Spleen (tissue), 11 donors: ENCODE measurements around the gene OMP. TPM values are rescaled to one million over a fixed set of nuclear protein-coding genes. Genes with fewer than 3 reads are reported as not detected.

Experiments used
- DNase-seq: peaks from one replicate; pipeline ENCODE4 v3.0.0-alpha.2; 2020
- H3K27ac ChIP-seq, 8 donors: fragments of 200-600 bp; sonication (generic) in 7 of 8; 1 replicate in 4 of 8; 2 replicates in 4 of 8; pipeline versions ENCODE4 v1.5.0 to v1.8.0; 2016 to 2021; ENCODE audit warnings: inconsistent platforms in 4 of 8, mild to moderate bottlenecking in 4 of 8, moderate library complexity in 1 of 8
- H3K27me3 ChIP-seq, 7 donors: fragments of 200-600 bp; sonication (generic) in 6 of 7; replicated peaks in 1 of 7; 1 replicate in 4 of 7; 2 replicates in 3 of 7; pipeline versions ENCODE4 v1.5.0 to v1.8.0; 2016 to 2021; ENCODE audit warnings: inconsistent platforms in 3 of 7, mild to moderate bottlenecking in 1 of 7
- H3K36me3 ChIP-seq, 6 donors: fragments of 200-600 bp; sonication (generic) in 5 of 6; 1 replicate in 4 of 6; 2 replicates in 2 of 6; pipeline versions ENCODE4 v1.5.0 to v1.8.0; 2016 to 2021; ENCODE audit warnings: inconsistent platforms in 2 of 6
- H3K4me1 ChIP-seq, 6 donors: fragments of 200-600 bp; sonication (generic) in 5 of 6; 1 replicate in 3 of 6; 2 replicates in 3 of 6; pipeline versions ENCODE4 v1.5.0 to v1.8.0; 2016 to 2021; ENCODE audit warnings: inconsistent platforms in 3 of 6
- H3K4me3 ChIP-seq, 8 donors: fragments of 200-600 bp; sonication (generic) in 7 of 8; 1 replicate in 4 of 8; 2 replicates in 4 of 8; pipeline versions ENCODE4 v1.5.0 to v1.8.0; 2016 to 2021; ENCODE audit warnings: inconsistent platforms in 4 of 8, mild to moderate bottlenecking in 4 of 8, moderate library complexity in 2 of 8
- H3K9me3 ChIP-seq, 8 donors: fragments of 200-600 bp; sonication (generic) in 7 of 8; 1 replicate in 4 of 8; 2 replicates in 4 of 8; pipeline versions ENCODE4 v1.5.0 to v1.8.0; 2016 to 2021; ENCODE audit warnings: inconsistent platforms in 4 of 8
- CTCF ChIP-seq, 11 experiments: fragments of 200-600 bp in 7 of 11; fragments of 450-650 bp in 4 of 11; sonication (generic) in 4 of 11; IDR thresholded peaks in 8 of 11; conservative IDR thresholded peaks in 3 of 11; 1 replicate in 7 of 11; 2 replicates in 4 of 11; pipeline versions ENCODE4 v1.4.0 to v1.8.0; 2016 to 2021; ENCODE audit warnings: antibody characterized with exemption in 11 of 11, inconsistent platforms in 4 of 11, mild to moderate bottlenecking in 1 of 11
- POLR2A ChIP-seq, 3 donors: fragments of 450-650 bp; IDR thresholded peaks; one replicate each; pipeline ENCODE4 v1.5.1; 2017; ENCODE audit warnings: antibody characterized with exemption in 3 of 3, mild to moderate bottlenecking in 1 of 3
- POLR2AphosphoS5 ChIP-seq, 3 donors: sonication (generic); formaldehyde crosslinking; IDR thresholded peaks; one replicate each; pipeline ENCODE4 v1.5.1; 2017; ENCODE audit warnings: antibody characterized with exemption in 3 of 3
- WGBS, 5 donors: extraction: QIAGEN DNeasy Blood & Tissue Kit in 3 of 5; methylation state at CpG; one replicate each; pipeline versions ENCODE4 v1.1.5 to v1.1.7; 2013 to 2018; 5-methylcytosine and 5-hydroxymethylcytosine counted together
- intact Hi-C: fragments of 100-400 bp; cut with DNase I; formaldehyde crosslinking; loops from one replicate; pipeline ENCODE4 v1.15.0; 2023; ENCODE audit warnings: low total_unique reads
- polyA plus RNA-seq, 3 donors: library from polyadenylated mRNA; stranded (reverse); fragments of 200-250 nt; gene quantifications; one replicate each; pipeline ENCODE4 v1.2.1, GENCODE V29; 2013
- total RNA-seq, 7 donors: library from RNA; depleted of rRNA in 3 of 7; stranded (reverse); fragments of >200 nt in 3 of 7; fragmentation: NEBNext Ultra II Directional in 4 of 7; extraction: Animal tissue kit (Norgen Biotek cat#: 25700) in 4 of 7; gene quantifications; one replicate each; pipeline versions ENCODE4 v1.1.0 to v1.2.1, GENCODE V29; 2016 to 2021
- donor health status: healthy with polysubstance abuse.
- donor health status: DM: no; HTN: no; CAD: no; lungs with moderate emphysema.
- donor health status: DM: no; HTN: no; CAD: no.
- donor health status: Bipolar disorder and iron deficiency.
- donor health status: healthy.
- donor health status: DM: no; HTN: no; CAD: no.
- donor health status: DM: yes; HTN: yes; CAD: no.

Gene OMP
- total and polyA plus RNA-seq, 10 donors: 0.51 to 0.64 TPM; not detected in 8

- TF ChIP-seq CTCF (IDR thresholded peaks at IDR 0.05 in 8 of 11, conservative IDR thresholded peaks at IDR 0.05 in 3 of 11) (no peak), POLR2AphosphoS5 (IDR thresholded peaks at IDR 0.05) (no peak), POLR2A (IDR thresholded peaks at IDR 0.05) (no peak)
- Histone ChIP-seq H3K4me1 (peaks cover 0 to 12% (median 0%) of the 10 kb centered on the region in 6 donors), H3K9me3 (no peaks in the 10 kb centered on the region), H3K36me3 (no peaks in the 10 kb centered on the region), H3K27ac (no peak overlapping the region), H3K4me3 (no peak overlapping the region), H3K27me3 (no peaks in the 10 kb centered on the region)
- WGBS, 5 donors: 61 to 74% (median 69%) methylated on average over 9 to 11 of the region's 11 CpGs
- DNase-seq: no peak
- intact Hi-C loops: no loop called here
These were observed 6.8 kb downstream of the OMP start for GRCh38 chr11:77109236-77110019.

- DNase-seq: no peak
- H3K27me3 ChIP-seq: no peaks in the 10 kb centered on the region
- intact Hi-C loops: no loop called here
- H3K4me3 ChIP-seq: no peak overlapping the region
- no peaks in the 10 kb centered on the region for H3K36me3 ChIP-seq
- H3K9me3 ChIP-seq: no peaks in the 10 kb centered on the region
- peaks cover 0 to 12% (median 0%) of the 10 kb centered on the region in 6 donors for H3K4me1 ChIP-seq
- no peak for TF ChIP-seq POLR2A (IDR thresholded peaks at IDR 0.05)
- no peak for TF ChIP-seq CTCF (IDR thresholded peaks at IDR 0.05 in 8 of 11, conservative IDR thresholded peaks at IDR 0.05 in 3 of 11)
- TF ChIP-seq POLR2AphosphoS5 (IDR thresholded peaks at IDR 0.05): no peak
- 82 to 100% (median 89%) methylated on average over 2 to 6 of the region's 6 CpGs for WGBS, 5 donors
- H3K27ac ChIP-seq: no peak overlapping the region
These were observed 8.2 kb downstream of the OMP start for GRCh38 chr11:77110836-77111235.

GRCh38 chr11:77111277-77111676 lies 8.6 kb downstream of the OMP start:
- Histone ChIP-seq H3K9me3 (no peaks in the 10 kb centered on the region), H3K4me1 (peaks cover 0 to 12% (median 0%) of the 10 kb centered on the region in 6 donors), H3K27ac (no peak overlapping the region), H3K36me3 (no peaks in the 10 kb centered on the region), H3K4me3 (no peak overlapping the region), H3K27me3 (no peaks in the 10 kb centered on the region)
- intact Hi-C loops: no loop called here
- no peak for DNase-seq
- TF ChIP-seq CTCF (IDR thresholded peaks at IDR 0.05 in 8 of 11, conservative IDR thresholded peaks at IDR 0.05 in 3 of 11) (no peak), POLR2A (IDR thresholded peaks at IDR 0.05) (no peak), POLR2AphosphoS5 (IDR thresholded peaks at IDR 0.05) (no peak)
- 83 to 98% (median 87%) methylated on average over 3 of the region's 3 CpGs for WGBS, 5 donors

GRCh38 chr11:77111946-77112345 lies 9.3 kb downstream of the OMP start:
- H3K9me3 ChIP-seq: no peaks in the 10 kb centered on the region
- no peaks in the 10 kb centered on the region for H3K27me3 ChIP-seq
- no peak for TF ChIP-seq POLR2AphosphoS5 (IDR thresholded peaks at IDR 0.05)
- TF ChIP-seq POLR2A (IDR thresholded peaks at IDR 0.05): no peak
- no peak for TF ChIP-seq CTCF (IDR thresholded peaks at IDR 0.05 in 8 of 11, conservative IDR thresholded peaks at IDR 0.05 in 3 of 11)
- H3K4me3 ChIP-seq: no peak overlapping the region
- H3K27ac ChIP-seq: no peak overlapping the region
- peaks cover 0 to 12% (median 0%) of the 10 kb centered on the region in 6 donors for H3K4me1 ChIP-seq
- no peak for DNase-seq
- H3K36me3 ChIP-seq: no peaks in the 10 kb centered on the region
- 90 to 100% (median 95%) methylated on average over 4 to 6 of the region's 6 CpGs for WGBS, 5 donors
- intact Hi-C loops: no loop called here
